ENCODE data around the gene ALDH4A1.
"Not testable (repeated sequence)": the region's sequence is repeated elsewhere in the genome, so short reads cannot be mapped to it uniquely, and the experiment has no call there.

Gene ALDH4A1

GRCh38 chr1:18898567-18898966 lies 3.8 kb downstream of the ALDH4A1 start:
- no peak for DNase-seq

- DNase-seq: no peak
Measured at GRCh38 chr1:18895317-18895716, 7.0 kb downstream of the ALDH4A1 start.

GRCh38 chr1:18893120-18893519 lies 9.2 kb downstream of the ALDH4A1 start:
- no peak for DNase-seq

GRCh38 chr1:18891858-18892257 lies 10.5 kb downstream of the ALDH4A1 start:
- not testable (repeated sequence) for DNase-seq

GRCh38 chr1:18891426-18891780 lies 11.0 kb downstream of the ALDH4A1 start:
- no peak for DNase-seq

GRCh38 chr1:18890706-18891425 lies 11.5 kb downstream of the ALDH4A1 start:
- DNase-seq: no peak

- DNase-seq: no peak
Measured at GRCh38 chr1:18886003-18886335, 16.4 kb downstream of the ALDH4A1 start.

GRCh38 chr1:18885311-18886002 lies 16.9 kb downstream of the ALDH4A1 start:
- DNase-seq: no peak

GRCh38 chr1:18884727-18885126 lies 17.6 kb downstream of the ALDH4A1 start:
- no peak for DNase-seq

GRCh38 chr1:18884419-18884717 lies 18.0 kb downstream of the ALDH4A1 start:
- no peak for DNase-seq

GRCh38 chr1:18883636-18884418 lies 18.5 kb downstream of the ALDH4A1 start:
- DNase-seq: peak; percentile 72 to 78

- DNase-seq: no peak
Measured at GRCh38 chr1:18883079-18883478, 19.3 kb downstream of the ALDH4A1 start.

- DNase-seq: no peak
Measured at GRCh38 chr1:18882486-18882885, 19.9 kb downstream of the ALDH4A1 start.

- no peak for DNase-seq
Measured at GRCh38 chr1:18881642-18882431, 20.5 kb downstream of the ALDH4A1 start.

GRCh38 chr1:18881164-18881563 lies 21.2 kb downstream of the ALDH4A1 start:
- DNase-seq: no peak

GRCh38 chr1:18880585-18880984 lies 21.8 kb downstream of the ALDH4A1 start:
- no peak for DNase-seq

- DNase-seq: no peak
Measured at GRCh38 chr1:18879791-18880309, 22.5 kb downstream of the ALDH4A1 start.

GRCh38 chr1:18879215-18879790 lies 23.1 kb downstream of the ALDH4A1 start:
- DNase-seq: no peak

- no peak for DNase-seq
Measured at GRCh38 chr1:18878538-18879214, 23.7 kb downstream of the ALDH4A1 start.

GRCh38 chr1:18877282-18877681 lies 25.1 kb downstream of the ALDH4A1 start:
- no peak for DNase-seq

- DNase-seq: no peak
Measured at GRCh38 chr1:18876210-18876609, 26.1 kb downstream of the ALDH4A1 start.

- no peak for DNase-seq
Measured at GRCh38 chr1:18875796-18876128, 26.6 kb downstream of the ALDH4A1 start.

All from stimulated activated CD4-positive, alpha-beta T cell treated with anti-CD3 and anti-CD28 coated beads, Interleukin-2, amount 100 ng/mL, for 48 hours (primary cell).